ENCODE measurements around the gene MYO6.

MYO6 gene

DNA sequence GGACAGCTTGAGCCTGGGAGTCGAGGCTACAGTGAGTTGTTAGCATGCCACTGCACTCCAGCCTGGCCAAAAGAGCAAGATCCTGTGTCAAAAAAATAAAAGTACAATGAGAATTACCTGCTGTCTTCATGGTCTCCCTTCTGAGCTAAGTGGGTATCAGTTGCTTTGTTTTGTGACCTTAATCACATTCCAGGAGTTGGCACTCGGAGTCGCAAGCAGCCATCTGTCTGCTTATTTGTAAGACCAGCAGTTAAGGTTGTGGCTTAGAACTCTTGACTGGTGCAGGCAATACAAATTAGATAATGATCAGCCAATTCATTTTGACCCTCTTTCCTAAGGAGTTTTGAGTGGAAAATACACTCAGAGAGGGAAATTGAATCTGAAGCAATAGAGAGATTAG is 114.0 kb downstream of the MYO6 start:
- H4K20me1 ChIP-seq (ENCODE audit: insufficient read depth, low read length), result no peaks in the 10 kb centered on the region
- H3K4me3 ChIP-seq (ENCODE audit: low read length), result no peak overlapping the region
- peaks cover 3% of the 10 kb centered on the region for H3K36me3 ChIP-seq (replicated peaks; ENCODE audit: low read depth, low read length)
- no peak overlapping the region for H3K27ac ChIP-seq (ENCODE audit: low read length)
- no peaks in the 10 kb centered on the region for H3K9me3 ChIP-seq (ENCODE audit: insufficient read depth, low read length)
- TF ChIP-seq, protein P1, sequence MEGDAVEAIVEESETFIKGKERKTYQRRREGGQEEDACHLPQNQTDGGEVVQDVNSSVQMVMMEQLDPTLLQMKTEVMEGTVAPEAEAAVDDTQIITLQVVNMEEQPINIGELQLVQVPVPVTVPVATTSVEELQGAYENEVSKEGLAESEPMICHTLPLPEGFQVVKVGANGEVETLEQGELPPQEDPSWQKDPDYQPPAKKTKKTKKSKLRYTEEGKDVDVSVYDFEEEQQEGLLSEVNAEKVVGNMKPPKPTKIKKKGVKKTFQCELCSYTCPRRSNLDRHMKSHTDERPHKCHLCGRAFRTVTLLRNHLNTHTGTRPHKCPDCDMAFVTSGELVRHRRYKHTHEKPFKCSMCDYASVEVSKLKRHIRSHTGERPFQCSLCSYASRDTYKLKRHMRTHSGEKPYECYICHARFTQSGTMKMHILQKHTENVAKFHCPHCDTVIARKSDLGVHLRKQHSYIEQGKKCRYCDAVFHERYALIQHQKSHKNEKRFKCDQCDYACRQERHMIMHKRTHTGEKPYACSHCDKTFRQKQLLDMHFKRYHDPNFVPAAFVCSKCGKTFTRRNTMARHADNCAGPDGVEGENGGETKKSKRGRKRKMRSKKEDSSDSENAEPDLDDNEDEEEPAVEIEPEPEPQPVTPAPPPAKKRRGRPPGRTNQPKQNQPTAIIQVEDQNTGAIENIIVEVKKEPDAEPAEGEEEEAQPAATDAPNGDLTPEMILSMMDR (IDR thresholded peaks at IDR 0.05; ENCODE audit: low read depth, low read length), result no peak
- TF ChIP-seq EZH2phosphoT487 (IDR thresholded peaks at IDR 0.05; ENCODE audit: low read depth), result no peak
- H3K79me2 ChIP-seq (ENCODE audit: low read length), result no peaks in the 10 kb centered on the region
- H3K9ac ChIP-seq (ENCODE audit: low read length), result no peak overlapping the region
- H3K4me2 ChIP-seq (ENCODE audit: low read length), result no peak overlapping the region
- H2AFZ ChIP-seq (ENCODE audit: low read depth, low read length), result no peak overlapping the region
- H3K4me1 ChIP-seq (ENCODE audit: low read length), result no peaks in the 10 kb centered on the region
- H3K27me3 ChIP-seq (ENCODE audit: low read depth, low read length), result no peaks in the 10 kb centered on the region

DNA sequence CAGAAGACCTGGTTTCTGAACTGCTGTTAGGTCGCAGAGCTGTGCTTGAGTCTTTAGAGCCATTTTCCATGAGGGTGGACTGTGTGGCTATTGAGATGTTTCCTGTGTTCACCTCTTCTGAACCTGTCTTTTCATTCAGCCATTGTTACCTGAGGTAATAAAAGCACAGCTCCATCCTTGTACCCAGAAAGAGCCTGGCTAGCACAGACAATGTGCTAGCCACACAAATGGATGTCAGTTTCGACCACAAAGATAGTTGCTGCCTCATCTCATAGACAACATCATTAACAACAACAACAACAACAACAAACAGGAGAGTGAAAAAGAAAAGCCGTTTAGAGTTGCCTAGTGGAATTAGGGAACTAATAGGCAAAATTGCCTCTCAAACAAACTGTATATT is 114.7 kb downstream of the MYO6 start:
- TF ChIP-seq EZH2phosphoT487 (IDR thresholded peaks at IDR 0.05; ENCODE audit: low read depth), result no peak
- TF ChIP-seq, protein P1 (IDR thresholded peaks at IDR 0.05; ENCODE audit: low read depth, low read length), result no peak

DNA sequence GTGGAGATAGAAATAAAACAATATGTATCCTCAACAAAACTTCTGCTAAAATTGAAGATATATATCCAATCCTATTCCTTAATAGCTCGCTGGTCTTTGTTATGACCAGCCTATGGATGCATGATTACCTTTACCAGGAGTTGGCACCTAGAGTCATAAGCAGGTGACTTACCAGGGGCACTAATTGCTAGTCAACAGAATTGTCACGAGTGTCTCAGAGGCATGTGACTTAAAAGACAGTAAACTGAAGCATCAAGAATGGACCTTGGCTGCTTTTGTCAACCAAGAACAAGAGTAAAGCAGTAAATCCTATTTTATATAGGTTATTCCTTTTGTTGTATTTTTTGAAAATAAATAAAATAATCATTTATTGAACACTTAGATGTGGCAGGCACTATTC is 115.4 kb downstream of the MYO6 start:
- H3K4me3 ChIP-seq (ENCODE audit: low read length), result no peak overlapping the region
- H3K27ac ChIP-seq (ENCODE audit: low read length), result no peak overlapping the region
- H3K79me2 ChIP-seq (ENCODE audit: low read length), result no peaks in the 10 kb centered on the region
- no peak overlapping the region for H2AFZ ChIP-seq (ENCODE audit: low read depth, low read length)
- no peaks in the 10 kb centered on the region for H3K4me1 ChIP-seq (ENCODE audit: low read length)
- H3K36me3 ChIP-seq (replicated peaks; ENCODE audit: low read depth, low read length), result peaks cover 3% of the 10 kb centered on the region
- no peaks in the 10 kb centered on the region for H4K20me1 ChIP-seq (ENCODE audit: insufficient read depth, low read length)
- no peaks in the 10 kb centered on the region for H3K27me3 ChIP-seq (ENCODE audit: low read depth, low read length)
- no peaks in the 10 kb centered on the region for H3K9me3 ChIP-seq (ENCODE audit: insufficient read depth, low read length)
- no peak overlapping the region for H3K9ac ChIP-seq (ENCODE audit: low read length)
- TF ChIP-seq EZH2phosphoT487 (IDR thresholded peaks at IDR 0.05; ENCODE audit: low read depth), result no peak
- H3K4me2 ChIP-seq (ENCODE audit: low read length), result no peak overlapping the region

More for the DNA sequence above, 114.7 kb downstream of the MYO6 start:
- Histone ChIP-seq H3K27me3 (ENCODE audit: low read depth, low read length) (no peaks in the 10 kb centered on the region), H3K9ac (ENCODE audit: low read length) (no peak overlapping the region), H3K4me1 (ENCODE audit: low read length) (no peaks in the 10 kb centered on the region), H3K9me3 (ENCODE audit: insufficient read depth, low read length) (no peaks in the 10 kb centered on the region), H3K4me2 (ENCODE audit: low read length) (no peak overlapping the region), H3K4me3 (ENCODE audit: low read length) (no peak overlapping the region), H3K79me2 (ENCODE audit: low read length) (no peaks in the 10 kb centered on the region), H2AFZ (ENCODE audit: low read depth, low read length) (no peak overlapping the region), H3K27ac (ENCODE audit: low read length) (no peak overlapping the region), H4K20me1 (ENCODE audit: insufficient read depth, low read length) (no peaks in the 10 kb centered on the region), H3K36me3 (replicated peaks; ENCODE audit: low read depth, low read length) (peaks cover 3% of the 10 kb centered on the region)

DNA sequence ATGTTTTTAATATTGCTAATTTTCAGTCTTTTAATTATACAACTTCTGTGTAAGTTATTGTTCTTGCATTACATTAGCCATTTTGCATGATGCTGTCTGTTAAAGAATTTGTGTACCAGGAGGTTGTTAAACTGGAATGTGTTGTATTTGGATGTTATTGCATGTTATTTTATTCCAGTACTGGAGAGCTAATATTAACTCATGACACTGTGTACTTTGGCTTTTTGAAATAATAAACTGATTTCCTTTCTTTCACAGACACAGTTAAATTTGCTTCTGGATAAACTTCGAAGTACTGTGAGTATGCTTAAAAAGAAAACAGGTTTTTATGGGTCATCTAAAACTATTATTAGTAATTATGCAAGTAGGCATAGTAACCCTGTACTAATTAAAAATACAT is 121.3 kb downstream of the MYO6 start:
- Histone ChIP-seq H3K27me3 (ENCODE audit: low read depth, low read length) (no peaks in the 10 kb centered on the region), H3K9ac (ENCODE audit: low read length) (no peak overlapping the region), H3K9me3 (ENCODE audit: insufficient read depth, low read length) (no peaks in the 10 kb centered on the region), H4K20me1 (ENCODE audit: insufficient read depth, low read length) (no peaks in the 10 kb centered on the region), H3K4me3 (ENCODE audit: low read length) (no peak overlapping the region), H3K4me2 (ENCODE audit: low read length) (no peak overlapping the region), H3K36me3 (replicated peaks; ENCODE audit: low read depth, low read length) (peaks cover 3% of the 10 kb centered on the region), H3K4me1 (ENCODE audit: low read length) (no peaks in the 10 kb centered on the region), H3K79me2 (ENCODE audit: low read length) (no peaks in the 10 kb centered on the region), H2AFZ (ENCODE audit: low read depth, low read length) (no peak overlapping the region), H3K27ac (ENCODE audit: low read length) (no peak overlapping the region)
- TF ChIP-seq, protein P1 (IDR thresholded peaks at IDR 0.05; ENCODE audit: low read depth, low read length), result no peak
- TF ChIP-seq EZH2phosphoT487 (IDR thresholded peaks at IDR 0.05; ENCODE audit: low read depth), result no peak

DNA sequence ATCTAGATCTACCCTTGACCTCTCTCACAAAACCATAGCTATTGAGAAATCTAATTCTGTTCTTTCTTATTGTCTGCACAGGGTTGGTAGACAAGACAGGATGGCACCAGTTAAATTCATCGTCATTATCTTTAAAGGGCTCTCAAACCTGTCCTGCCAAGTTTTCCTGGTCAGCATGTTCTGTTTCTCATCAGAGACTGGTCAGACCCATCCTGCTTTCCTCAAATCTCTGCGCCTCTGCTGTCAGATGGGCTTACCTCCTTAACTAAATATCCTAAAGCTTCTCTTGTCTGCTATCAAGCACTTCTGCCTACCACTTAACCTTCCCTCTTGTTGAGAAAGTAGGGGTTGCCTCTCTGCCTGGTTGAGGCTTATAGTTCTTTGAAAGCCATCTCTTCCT is 125.2 kb downstream of the MYO6 start:
- H3K27me3 ChIP-seq (ENCODE audit: low read depth, low read length), result no peaks in the 10 kb centered on the region
- no peak overlapping the region for H3K27ac ChIP-seq (ENCODE audit: low read length)
- no peak overlapping the region for H3K4me3 ChIP-seq (ENCODE audit: low read length)
- TF ChIP-seq EZH2phosphoT487 (IDR thresholded peaks at IDR 0.05; ENCODE audit: low read depth), result no peak
- TF ChIP-seq, protein P1 (IDR thresholded peaks at IDR 0.05; ENCODE audit: low read depth, low read length), result no peak
- no peaks in the 10 kb centered on the region for H3K36me3 ChIP-seq (replicated peaks; ENCODE audit: low read depth, low read length)
- H3K4me1 ChIP-seq (ENCODE audit: low read length), result no peaks in the 10 kb centered on the region
- H2AFZ ChIP-seq (ENCODE audit: low read depth, low read length), result no peak overlapping the region
- no peaks in the 10 kb centered on the region for H3K79me2 ChIP-seq (ENCODE audit: low read length)
- H3K9me3 ChIP-seq (ENCODE audit: insufficient read depth, low read length), result no peaks in the 10 kb centered on the region
- no peaks in the 10 kb centered on the region for H4K20me1 ChIP-seq (ENCODE audit: insufficient read depth, low read length)
- H3K9ac ChIP-seq (ENCODE audit: low read length), result no peak overlapping the region
- H3K4me2 ChIP-seq (ENCODE audit: low read length), result no peak overlapping the region
